GM21526 (cell line): ENCODE data around the gene PCMT1.
"Not testable (repeated sequence)": the region's sequence is repeated elsewhere in the genome, so short reads cannot be mapped to it uniquely, and the experiment has no call there.

Experiments
- ATAC-seq: cut with Tn5 transposase; IDR thresholded peaks from one replicate; pipeline ENCODE4 v1.9.1; 2021; ENCODE audit warnings: moderate library complexity; ENCODE audit not compliant: unreplicated experiment, low FRiP score

Gene PCMT1

GRCh38 chr6:149749082-149749593 lies 403 bp upstream of the PCMT1 start:
- ATAC-seq, result not testable (repeated sequence)

- ATAC-seq, result peak; percentile 24
These were observed 632 bp downstream of the PCMT1 start for GRCh38 chr6:149750136-149750609.

GRCh38 chr6:149751239-149751638 lies 1.7 kb downstream of the PCMT1 start:
- ATAC-seq, result no peak

- ATAC-seq, result not testable (repeated sequence)
These were observed 2.4 kb downstream of the PCMT1 start for GRCh38 chr6:149751920-149752319.

- no peak for ATAC-seq
These were observed 3.2 kb downstream of the PCMT1 start for GRCh38 chr6:149752600-149753373.

GRCh38 chr6:149753374-149753637 lies 3.8 kb downstream of the PCMT1 start:
- not testable (repeated sequence) for ATAC-seq

GRCh38 chr6:149754548-149754947 lies 5.0 kb downstream of the PCMT1 start:
- ATAC-seq, result no peak

- no peak for ATAC-seq
These were observed 6.0 kb downstream of the PCMT1 start for GRCh38 chr6:149755300-149756260.

- no peak for ATAC-seq
These were observed 6.7 kb downstream of the PCMT1 start for GRCh38 chr6:149756261-149756636.

- peak; percentile 92 for ATAC-seq
These were observed 11.9 kb downstream of the PCMT1 start for GRCh38 chr6:149761438-149761837.

- no peak for ATAC-seq
These were observed 14.3 kb downstream of the PCMT1 start for GRCh38 chr6:149763866-149764265.

GRCh38 chr6:149766156-149766769 lies 16.7 kb downstream of the PCMT1 start:
- ATAC-seq, result no peak

GRCh38 chr6:149769676-149770075 lies 20.1 kb downstream of the PCMT1 start:
- no peak for ATAC-seq

GRCh38 chr6:149771185-149771584 lies 21.6 kb downstream of the PCMT1 start:
- ATAC-seq, result no peak

GRCh38 chr6:149771925-149772324 lies 22.4 kb downstream of the PCMT1 start:
- no peak for ATAC-seq

- no peak for ATAC-seq
These were observed 28.1 kb downstream of the PCMT1 start for GRCh38 chr6:149777624-149778023.

- ATAC-seq, result no peak
These were observed 30.1 kb downstream of the PCMT1 start for GRCh38 chr6:149779644-149779963.

GRCh38 chr6:149781715-149782114 lies 32.2 kb downstream of the PCMT1 start:
- ATAC-seq, result no peak

- ATAC-seq, result no peak
These were observed 32.8 kb downstream of the PCMT1 start for GRCh38 chr6:149782337-149782736.

- ATAC-seq, result no peak
These were observed 34.0 kb downstream of the PCMT1 start for GRCh38 chr6:149783551-149783950.

GRCh38 chr6:149806127-149806526 lies 56.6 kb downstream of the PCMT1 start:
- ATAC-seq, result no peak
